ENCODE results near the gene RBM12.
A peak's percentile ranks its signal among the peaks of the same experiment; 100 is the strongest.

Gene RBM12

DNA sequence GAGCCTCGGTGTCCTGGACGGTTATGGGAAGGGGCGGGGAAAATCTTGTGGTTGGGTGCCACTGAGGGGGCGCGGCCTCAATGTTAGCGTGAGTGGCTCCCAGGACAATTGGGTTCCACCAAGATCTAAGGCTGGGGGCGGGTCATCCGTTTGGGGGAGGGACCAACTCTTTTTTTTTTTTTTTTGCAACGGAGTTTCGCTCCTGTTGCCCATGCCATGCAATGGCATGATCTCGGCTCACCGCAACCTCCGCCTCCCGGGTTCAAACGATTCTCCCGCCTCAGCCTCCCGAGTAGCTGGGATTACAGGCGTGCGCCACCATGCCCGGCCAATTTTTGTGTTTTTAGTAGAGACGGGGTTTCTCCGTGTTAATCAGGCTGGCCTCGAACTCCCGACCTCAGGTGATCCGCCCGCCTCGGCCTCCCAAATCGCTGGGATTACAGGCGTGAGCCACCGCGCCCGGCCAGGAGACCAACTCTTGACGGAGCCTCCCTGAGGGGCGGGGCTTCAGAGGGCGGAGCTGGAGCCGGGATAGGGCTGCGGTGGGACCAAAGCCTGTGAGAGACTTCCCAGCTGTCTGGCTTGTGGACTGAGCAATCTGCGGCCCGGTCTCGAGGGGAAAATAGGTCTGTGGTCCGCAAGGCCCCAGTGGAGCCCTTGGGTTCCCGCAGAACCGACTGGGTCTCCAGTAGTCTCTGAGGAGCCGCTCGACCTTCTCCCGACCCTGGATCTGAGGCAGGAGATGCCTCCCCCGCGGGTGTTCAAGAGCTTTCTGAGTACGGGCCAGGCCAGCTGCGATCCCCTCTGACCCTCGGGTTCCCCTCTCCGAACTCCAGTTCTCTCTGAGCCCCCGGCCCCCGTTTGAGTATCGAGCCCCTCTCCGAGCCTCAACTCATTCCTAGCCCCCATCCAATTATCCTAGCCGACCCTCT lies 48.0 kb downstream of the RBM12 start:
- peak; percentile 40 for DNase-seq (ENCODE audit: extremely low read depth, low read depth)
- TF ChIP-seq, protein P1, sequence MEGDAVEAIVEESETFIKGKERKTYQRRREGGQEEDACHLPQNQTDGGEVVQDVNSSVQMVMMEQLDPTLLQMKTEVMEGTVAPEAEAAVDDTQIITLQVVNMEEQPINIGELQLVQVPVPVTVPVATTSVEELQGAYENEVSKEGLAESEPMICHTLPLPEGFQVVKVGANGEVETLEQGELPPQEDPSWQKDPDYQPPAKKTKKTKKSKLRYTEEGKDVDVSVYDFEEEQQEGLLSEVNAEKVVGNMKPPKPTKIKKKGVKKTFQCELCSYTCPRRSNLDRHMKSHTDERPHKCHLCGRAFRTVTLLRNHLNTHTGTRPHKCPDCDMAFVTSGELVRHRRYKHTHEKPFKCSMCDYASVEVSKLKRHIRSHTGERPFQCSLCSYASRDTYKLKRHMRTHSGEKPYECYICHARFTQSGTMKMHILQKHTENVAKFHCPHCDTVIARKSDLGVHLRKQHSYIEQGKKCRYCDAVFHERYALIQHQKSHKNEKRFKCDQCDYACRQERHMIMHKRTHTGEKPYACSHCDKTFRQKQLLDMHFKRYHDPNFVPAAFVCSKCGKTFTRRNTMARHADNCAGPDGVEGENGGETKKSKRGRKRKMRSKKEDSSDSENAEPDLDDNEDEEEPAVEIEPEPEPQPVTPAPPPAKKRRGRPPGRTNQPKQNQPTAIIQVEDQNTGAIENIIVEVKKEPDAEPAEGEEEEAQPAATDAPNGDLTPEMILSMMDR (IDR thresholded peaks at IDR 0.05; ENCODE audit: low read depth, low read length): no peak

DNA sequence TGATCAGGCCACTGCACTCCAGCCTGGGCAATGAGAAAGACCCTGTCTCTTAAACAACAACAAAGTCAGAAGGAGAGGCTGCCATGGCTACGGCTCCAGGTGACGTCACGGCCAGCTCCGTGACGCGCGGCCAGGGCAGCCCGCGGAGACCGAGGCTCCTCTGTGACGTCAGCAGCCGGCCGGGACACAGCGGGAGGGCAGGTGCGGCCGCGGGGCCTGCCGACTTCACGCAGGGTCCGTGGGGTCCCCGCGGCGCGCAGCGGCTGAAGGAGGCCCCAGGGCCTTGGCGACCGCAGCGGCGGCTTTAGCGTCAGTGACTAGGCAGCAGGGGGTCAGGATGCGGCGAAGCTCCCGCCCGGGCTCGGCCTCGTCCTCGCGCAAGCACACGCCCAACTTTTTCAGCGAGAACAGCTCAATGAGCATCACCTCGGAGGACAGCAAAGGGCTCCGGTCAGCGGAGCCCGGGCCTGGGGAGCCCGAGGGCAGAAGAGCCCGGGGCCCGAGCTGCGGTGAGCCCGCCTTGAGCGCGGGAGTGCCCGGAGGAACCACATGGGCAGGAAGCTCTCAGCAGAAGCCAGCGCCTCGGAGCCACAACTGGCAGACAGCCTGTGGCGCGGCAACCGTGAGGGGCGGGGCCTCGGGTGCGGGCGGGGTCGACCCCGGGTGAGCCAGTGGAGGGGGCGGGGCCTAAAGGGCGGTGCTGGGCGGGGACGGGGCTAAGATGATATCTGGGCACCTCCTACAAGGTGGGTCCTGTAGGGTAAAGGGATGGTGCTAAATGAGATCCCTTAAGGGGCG lies 48.8 kb downstream of the RBM12 start, which contains the start of gene SPAG4:
Gene SPAG4 (plus strand): TSS at position 163 of the 798 bp plus-strand sequence. CDS start 175 bp downstream, at position 338.
- peak; percentile 99 for DNase-seq (ENCODE audit: extremely low read depth, low read depth)
- TF ChIP-seq, protein P1 (IDR thresholded peaks at IDR 0.05; ENCODE audit: low read depth, low read length): no peak

DNA sequence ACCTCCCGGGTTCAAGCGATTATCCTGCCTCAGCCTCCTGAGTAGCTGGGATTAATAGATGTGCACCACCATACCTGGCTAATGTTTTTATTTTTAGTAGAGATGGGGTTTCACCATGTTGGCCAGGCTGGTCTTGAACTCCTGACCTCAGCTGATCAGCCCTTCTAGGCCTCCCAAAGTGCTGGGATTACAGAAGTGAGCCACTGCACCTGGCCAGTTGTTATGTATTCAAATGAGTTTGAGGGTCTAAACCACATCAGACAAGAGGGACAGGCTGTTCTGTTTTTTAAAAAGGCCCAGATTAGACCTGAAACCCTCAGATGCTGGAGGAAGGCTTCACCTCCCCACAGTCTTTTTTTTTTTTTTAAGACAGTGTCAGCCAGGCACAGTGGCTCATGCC lies 53.2 kb downstream of the RBM12 start:
- TF ChIP-seq, protein P1 (IDR thresholded peaks at IDR 0.05; ENCODE audit: low read depth, low read length): no peak
- no peak for DNase-seq (ENCODE audit: extremely low read depth, low read depth)

DNA sequence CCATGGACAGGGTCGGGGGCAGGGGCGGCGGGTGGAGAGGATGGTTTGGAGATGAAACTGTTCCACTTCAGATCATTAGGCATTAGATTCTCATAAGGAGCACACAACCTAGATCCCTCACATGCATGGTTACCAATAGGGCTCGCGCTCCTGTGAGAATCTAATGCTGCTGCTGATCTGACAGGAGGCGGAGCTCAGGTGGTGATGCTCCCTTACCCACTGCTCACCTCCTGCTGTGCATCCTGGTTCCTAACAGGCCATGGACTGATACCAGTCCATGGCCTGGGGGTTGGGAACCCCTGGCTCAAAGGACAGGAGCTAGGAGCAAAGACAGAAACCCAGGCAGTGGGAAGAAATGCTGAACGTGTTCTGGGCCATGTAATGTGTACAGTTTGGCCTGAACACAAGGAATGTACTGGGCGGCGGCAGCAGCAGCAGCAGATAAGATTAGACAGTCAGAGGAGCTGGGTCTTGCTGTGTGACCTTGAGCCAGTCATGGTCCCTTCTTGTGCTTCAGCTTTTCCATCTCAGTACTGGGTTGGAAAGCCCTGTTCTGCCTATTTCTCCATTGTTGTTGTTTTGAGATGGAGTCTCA lies 53.8 kb downstream of the RBM12 start:
- no peak for DNase-seq (ENCODE audit: extremely low read depth, low read depth)
- TF ChIP-seq, protein P1 (IDR thresholded peaks at IDR 0.05; ENCODE audit: low read depth, low read length): no peak

DNA sequence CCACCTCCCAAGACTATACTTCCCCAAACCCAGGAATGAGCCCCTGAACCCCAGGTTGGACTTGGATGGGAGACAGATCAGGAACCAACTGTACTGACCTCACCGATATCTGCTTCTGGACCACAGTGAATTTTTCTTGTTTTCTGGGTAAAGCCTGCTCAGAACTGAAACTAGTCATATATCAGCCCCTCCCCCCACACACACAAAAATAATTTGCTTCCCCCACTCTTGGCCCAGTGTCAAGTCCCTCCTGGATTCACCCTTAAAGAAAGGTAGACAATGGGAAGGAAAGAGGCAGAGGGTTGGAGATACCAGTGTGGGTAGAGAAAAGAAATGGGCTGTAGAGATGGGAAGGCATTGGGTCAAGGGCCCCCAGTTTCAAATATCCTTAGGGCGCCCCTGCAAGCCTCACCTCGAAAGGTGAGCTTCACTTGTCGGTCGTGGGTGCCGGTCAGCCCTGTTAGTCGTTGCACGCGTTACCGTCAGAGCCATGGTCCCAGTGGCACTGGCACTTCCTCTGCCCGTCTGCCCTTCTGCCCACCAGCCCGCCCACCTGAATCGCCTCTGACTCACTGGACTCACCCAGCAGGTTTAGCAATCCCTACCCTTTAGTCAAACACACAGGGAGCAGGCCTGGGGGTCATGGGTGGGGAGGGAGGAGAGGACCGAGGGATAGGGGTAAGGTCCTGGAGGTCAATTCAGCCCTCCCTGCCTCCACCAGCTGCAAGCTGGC lies 57.5 kb downstream of the RBM12 start:
- no peak for DNase-seq (ENCODE audit: extremely low read depth, low read depth)
- TF ChIP-seq, protein P1 (IDR thresholded peaks at IDR 0.05; ENCODE audit: low read depth, low read length): no peak

DNA sequence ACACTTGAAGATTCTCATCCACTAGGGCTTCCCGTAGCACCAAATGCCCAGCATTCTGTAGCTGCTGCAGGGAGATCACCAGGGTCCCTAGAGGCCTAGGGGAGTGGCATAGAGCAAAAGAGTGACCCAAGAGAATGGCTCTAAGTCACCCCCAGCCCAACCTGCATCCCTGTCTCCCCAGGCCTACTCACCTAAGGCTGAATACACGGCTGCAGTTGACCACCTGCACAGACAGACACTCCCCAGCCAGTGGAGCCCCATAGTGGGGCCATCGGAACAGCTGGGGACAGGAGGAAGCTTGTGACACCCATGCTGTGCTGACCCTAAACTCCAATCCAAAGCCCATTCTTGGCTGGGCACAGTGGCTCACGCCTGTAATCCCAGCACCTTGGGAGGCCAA lies 58.6 kb downstream of the RBM12 start:
- DNase-seq (ENCODE audit: extremely low read depth, low read depth): no peak
- TF ChIP-seq, protein P1 (IDR thresholded peaks at IDR 0.05; ENCODE audit: low read depth, low read length): no peak

All from AG09319 (cell line).